Measurements from ENCODE around the gene OR51E1. TPM values are rescaled to one million over a fixed set of nuclear protein-coding genes. Genes with fewer than 3 reads are reported as not detected.

OR51E1 gene
- total RNA-seq, 4 donors from 2014 or later: 0.16 to 0.27 TPM; not detected in 2

GRCh38 chr11:4619514-4619913, 24.3 kb upstream of the OR51E1 start:
- no peaks in the 10 kb centered on the region for H3K4me1 ChIP-seq
- 51 to 64% methylated on average over 4 to 9 of the region's 9 CpGs for WGBS, 2 donors (ENCODE audit: low coverage in 1 of 2)
- H3K9me3 ChIP-seq: no peaks in the 10 kb centered on the region
- no peak overlapping the region for H3K27ac ChIP-seq
- peak; percentile 20 for DNase-seq
- H3K36me3 ChIP-seq: no peaks in the 10 kb centered on the region
- H3K27me3 ChIP-seq: no peaks in the 10 kb centered on the region
- TF ChIP-seq, protein P1, sequence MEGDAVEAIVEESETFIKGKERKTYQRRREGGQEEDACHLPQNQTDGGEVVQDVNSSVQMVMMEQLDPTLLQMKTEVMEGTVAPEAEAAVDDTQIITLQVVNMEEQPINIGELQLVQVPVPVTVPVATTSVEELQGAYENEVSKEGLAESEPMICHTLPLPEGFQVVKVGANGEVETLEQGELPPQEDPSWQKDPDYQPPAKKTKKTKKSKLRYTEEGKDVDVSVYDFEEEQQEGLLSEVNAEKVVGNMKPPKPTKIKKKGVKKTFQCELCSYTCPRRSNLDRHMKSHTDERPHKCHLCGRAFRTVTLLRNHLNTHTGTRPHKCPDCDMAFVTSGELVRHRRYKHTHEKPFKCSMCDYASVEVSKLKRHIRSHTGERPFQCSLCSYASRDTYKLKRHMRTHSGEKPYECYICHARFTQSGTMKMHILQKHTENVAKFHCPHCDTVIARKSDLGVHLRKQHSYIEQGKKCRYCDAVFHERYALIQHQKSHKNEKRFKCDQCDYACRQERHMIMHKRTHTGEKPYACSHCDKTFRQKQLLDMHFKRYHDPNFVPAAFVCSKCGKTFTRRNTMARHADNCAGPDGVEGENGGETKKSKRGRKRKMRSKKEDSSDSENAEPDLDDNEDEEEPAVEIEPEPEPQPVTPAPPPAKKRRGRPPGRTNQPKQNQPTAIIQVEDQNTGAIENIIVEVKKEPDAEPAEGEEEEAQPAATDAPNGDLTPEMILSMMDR (IDR thresholded peaks at IDR 0.05): no peak
- no peak for TF ChIP-seq POLR2AphosphoS5 (IDR thresholded peaks at IDR 0.05)
- TF ChIP-seq EP300 (IDR thresholded peaks at IDR 0.05; ENCODE audit: low read depth): no peak
- TF ChIP-seq POLR2A (IDR thresholded peaks at IDR 0.05): no peak
- H3K4me3 ChIP-seq: no peak overlapping the region
- intact Hi-C loops (cut with DNase I; ENCODE audit: low total_unique reads): no loop called here
- in situ Hi-C loops (cut with MboI; ENCODE audit: low pct_ligation_motif_present in 1 of 4, low pct_unique_long_range_greater_than_20kb in 1 of 4, low sequenced_read_pairs in 3 of 4): no loop called here

GRCh38 chr11:4626207-4627099, 17.3 kb upstream of the OR51E1 start:
- intact Hi-C loops (cut with DNase I; ENCODE audit: low total_unique reads): loop anchor here (5.0 to 10.0 kb wide), 2 partner anchors 206 to 378 kb away; no protein-coding TSS in a partner anchor
- no peak overlapping the region for H3K27ac ChIP-seq
- no peaks in the 10 kb centered on the region for H3K36me3 ChIP-seq
- DNase-seq: peak; percentile 74
- WGBS, 2 donors (ENCODE audit: low coverage in 1 of 2): 44% methylated on average over 11 to 15 of the region's 15 CpGs
- H3K9me3 ChIP-seq: no peaks in the 10 kb centered on the region
- H3K4me3 ChIP-seq: no peak overlapping the region
- in situ Hi-C loops (cut with MboI; ENCODE audit: low pct_ligation_motif_present in 1 of 4, low pct_unique_long_range_greater_than_20kb in 1 of 4, low sequenced_read_pairs in 3 of 4): loop anchor here (25.0 kb wide), 2 partner anchors 211 to 386 kb away; partner anchors contain the start of gene OR51S1 (in 1 of the 4)
- TF ChIP-seq EP300 (IDR thresholded peaks at IDR 0.05; ENCODE audit: low read depth): no peak
- TF ChIP-seq, protein P1 (IDR thresholded peaks at IDR 0.05): peak; percentile 67 to 81 (median 68)
- no peaks in the 10 kb centered on the region for H3K27me3 ChIP-seq
- H3K4me1 ChIP-seq: no peaks in the 10 kb centered on the region

- Histone ChIP-seq H3K4me3 (no peak overlapping the region), H3K4me1 (peaks cover 0 to 4% (median 0%) of the 10 kb centered on the region in 4 donors), H3K27me3 (peaks cover 3% of the 10 kb centered on the region), H3K9me3 (no peaks in the 10 kb centered on the region), H3K27ac (no peak overlapping the region), H3K36me3 (no peaks in the 10 kb centered on the region)
- in situ Hi-C loops (cut with MboI; ENCODE audit: low pct_ligation_motif_present in 1 of 4, low pct_unique_long_range_greater_than_20kb in 1 of 4, low sequenced_read_pairs in 3 of 4) (loop anchor here (10.0 to 25.0 kb wide), 3 partner anchors 201 to 376 kb away; partner anchors contain the start of gene OR51S1 (in 1 of the 4)), intact Hi-C loops (cut with DNase I; ENCODE audit: low total_unique reads) (loop anchor here (5.0 kb wide), 1 partner anchor 191 kb away; no protein-coding TSS in a partner anchor)
- no peak for DNase-seq
- TF ChIP-seq EP300 (IDR thresholded peaks at IDR 0.05; ENCODE audit: low read depth) (no peak), POLR2AphosphoS5 (IDR thresholded peaks at IDR 0.05) (no peak), POLR2A (IDR thresholded peaks at IDR 0.05) (no peak)
- TF ChIP-seq, protein P1 (IDR thresholded peaks at IDR 0.05): no peak
- WGBS, 2 donors (ENCODE audit: low coverage in 1 of 2): 67 to 76% methylated on average over 2 of the region's 2 CpGs
These were observed 7.6 kb upstream of the OR51E1 start for GRCh38 chr11:4636136-4636535.

DNA sequence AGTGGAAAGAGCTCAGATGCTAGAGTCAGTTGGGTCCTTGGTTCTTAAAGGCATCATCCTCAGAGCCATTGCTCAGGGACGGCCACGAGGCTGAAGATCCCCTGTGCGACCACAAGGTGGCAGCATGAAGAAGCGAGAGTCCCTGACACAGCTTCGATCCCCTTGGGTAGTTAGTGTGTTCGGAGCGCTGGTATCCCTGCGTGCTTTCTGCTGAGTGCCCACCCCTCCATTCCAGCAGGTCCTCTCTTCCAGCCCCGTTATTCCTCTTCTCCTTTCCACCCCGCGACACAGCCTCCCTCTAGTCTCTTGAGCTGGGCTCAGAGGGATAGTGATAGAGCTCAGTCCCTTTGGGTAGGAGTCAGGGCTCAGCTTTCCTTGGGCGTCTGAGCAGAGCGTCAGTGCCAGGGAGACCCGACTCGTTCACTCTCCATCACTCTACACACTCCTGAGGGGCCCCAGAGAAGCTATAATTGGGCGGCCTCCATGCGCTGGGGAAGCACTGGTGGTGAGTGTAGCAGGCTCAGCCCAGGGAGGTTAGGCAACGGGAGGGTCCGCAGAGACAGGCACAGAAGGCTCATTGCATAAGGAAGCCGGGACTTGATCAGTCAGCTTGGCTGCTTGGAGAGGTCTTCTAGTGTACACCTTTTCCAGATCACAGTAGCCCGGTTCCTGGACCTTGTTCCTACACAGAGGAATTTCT, 6.7 kb upstream of the OR51E1 start, which contains the start of gene OR51D1:
Gene OR51D1, plus strand, starts transcription at position 516 of the 700 bp plus-strand sequence. CDS start 2,314 bp downstream, outside the sequence.
- no peak within 1 kb of the TSS for H3K27ac ChIP-seq
- H3K9me3 ChIP-seq: no peaks in the 10 kb centered on the region
- H3K4me3 ChIP-seq: peak within 1 kb of the TSS in 2 of 4 donors; percentile 4 to 15
- H3K36me3 ChIP-seq: no peaks in the 10 kb centered on the region
- intact Hi-C loops (cut with DNase I; ENCODE audit: low total_unique reads) (loop anchor here (5.0 kb wide), 1 partner anchor 190 kb away; no protein-coding TSS in a partner anchor), in situ Hi-C loops (cut with MboI; ENCODE audit: low pct_ligation_motif_present in 1 of 4, low pct_unique_long_range_greater_than_20kb in 1 of 4, low sequenced_read_pairs in 3 of 4) (loop anchor here (10.0 to 25.0 kb wide), 3 partner anchors 200 to 375 kb away; partner anchors contain the start of gene OR51S1 (in 1 of the 4))
- peak; percentile 77 for DNase-seq
- H3K4me1 ChIP-seq: peaks cover 0 to 4% (median 0%) of the 10 kb centered on the region in 4 donors
- peaks cover 3% of the 10 kb centered on the region for H3K27me3 ChIP-seq
- 37% methylated on average over 21 of the region's 21 CpGs; no CpG with 5 or more reads in 1 of the 2 donors for whole genome bisulfite sequencing, 2 donors (ENCODE audit: low coverage in 1 of 2)
- TF ChIP-seq EP300 (IDR thresholded peaks at IDR 0.05; ENCODE audit: low read depth) (no peak), POLR2A (IDR thresholded peaks at IDR 0.05) (no peak), POLR2AphosphoS5 (IDR thresholded peaks at IDR 0.05) (no peak)
- TF ChIP-seq, protein P1 (IDR thresholded peaks at IDR 0.05): peak; percentile 74 to 90 (median 84)

Measured in transverse colon (tissue), 4 donors.